H9 (cell line): ENCODE results near the gene EXOC3. TPM values are rescaled to one million over a fixed set of nuclear protein-coding genes. Genes with fewer than 3 reads are reported as not detected.

ENCODE experiments used
- DNase-seq: peaks from one replicate; pipeline ENCODE4 v3.0.0-alpha.2; 2017
- H2AFZ ChIP-seq: one replicate; pipeline ENCODE4 v1.6.1; 2013; ENCODE audit warnings: mild to moderate bottlenecking, low read length, control low read depth, moderate library complexity
- H2AK5ac ChIP-seq: 2 replicates; pipeline ENCODE4 v1.6.1; 2013; ENCODE audit warnings: low read length, control low read depth, mixed read lengths; ENCODE audit not compliant: insufficient read length
- H2BK120ac ChIP-seq: one replicate; pipeline ENCODE4 v1.6.1; 2013; ENCODE audit warnings: low read depth, mild to moderate bottlenecking, low read length, control low read depth, inconsistent platforms; ENCODE audit not compliant: poor library complexity, severe bottlenecking
- H2BK12ac ChIP-seq: 2 replicates; pipeline ENCODE4 v1.6.1; 2013; ENCODE audit warnings: low read length, control low read depth, mixed read lengths, low read depth; ENCODE audit not compliant: insufficient read length
- H2BK15ac ChIP-seq: 2 replicates; pipeline ENCODE4 v1.6.1; 2013; ENCODE audit warnings: low read depth, low read length, control low read depth
- H2BK20ac ChIP-seq: one replicate; pipeline ENCODE4 v1.6.1; 2013; ENCODE audit warnings: low read depth, mild to moderate bottlenecking, low read length, control low read depth, inconsistent platforms; ENCODE audit not compliant: poor library complexity, severe bottlenecking
- H2BK5ac ChIP-seq: 2 replicates; pipeline ENCODE4 v1.6.1; 2013; ENCODE audit warnings: low read length, control low read depth, mixed read lengths; ENCODE audit not compliant: insufficient read length
- H3K14ac ChIP-seq: 2 replicates; pipeline ENCODE4 v1.6.1; 2013; ENCODE audit warnings: low read length, control low read depth; ENCODE audit not compliant: insufficient read depth
- H3K18ac ChIP-seq: 2 replicates; pipeline ENCODE4 v1.6.1; 2013; ENCODE audit warnings: low read depth, mild to moderate bottlenecking, mixed read lengths, low read length, control low read depth; ENCODE audit not compliant: insufficient read length
- H3K23ac ChIP-seq: 2 replicates; pipeline ENCODE4 v1.6.1; 2013; ENCODE audit warnings: low read length, control low read depth, mixed read lengths, low read depth; ENCODE audit not compliant: insufficient read length
- H3K23me2 ChIP-seq: 2 replicates; pipeline ENCODE4 v1.6.1; 2013; ENCODE audit warnings: low read depth, mild to moderate bottlenecking, mixed read lengths, low read length, control low read depth; ENCODE audit not compliant: insufficient read length, poor library complexity, severe bottlenecking
- H3K27ac ChIP-seq: 2 replicates; pipeline ENCODE4 v1.5.1; 2013; ENCODE audit warnings: low read length, control low read depth, mixed read lengths, low read depth; ENCODE audit not compliant: insufficient read length
- H3K27me3 ChIP-seq: 2 replicates; pipeline ENCODE4 v1.6.1; 2013; ENCODE audit warnings: low read length, control low read depth, inconsistent platforms; ENCODE audit not compliant: insufficient read depth
- H3K4ac ChIP-seq: 2 replicates; pipeline ENCODE4 v1.6.1; 2013; ENCODE audit warnings: low read depth, mild to moderate bottlenecking, control low read depth, inconsistent platforms, low read length, moderate library complexity
- H3K4me1 ChIP-seq: 2 replicates; pipeline ENCODE4 v1.6.1; 2013; ENCODE audit warnings: low read length, control low read depth, inconsistent platforms; ENCODE audit not compliant: insufficient read depth
- H3K4me2 ChIP-seq: 2 replicates; pipeline ENCODE4 v1.6.1; 2013; ENCODE audit warnings: low read length, control low read depth, mixed read lengths; ENCODE audit not compliant: insufficient read length, insufficient read depth
- H3K56ac ChIP-seq: 2 replicates; pipeline ENCODE4 v1.6.1; 2013; ENCODE audit warnings: low read depth, mild to moderate bottlenecking, mixed read lengths, low read length, control low read depth; ENCODE audit not compliant: insufficient read length
- H3K79me1 ChIP-seq: 2 replicates; pipeline ENCODE4 v1.6.1; 2013; ENCODE audit warnings: low read depth, mild to moderate bottlenecking, moderate library complexity, low read length, control low read depth, inconsistent platforms; ENCODE audit not compliant: insufficient read depth, poor library complexity, severe bottlenecking
- H3K79me2 ChIP-seq: 2 replicates; pipeline ENCODE4 v1.6.1; 2013; ENCODE audit warnings: low read length, control low read depth, inconsistent platforms; ENCODE audit not compliant: insufficient read depth
- H3K9ac ChIP-seq: 2 replicates; pipeline ENCODE4 v1.6.1; 2013; ENCODE audit warnings: low read length, control low read depth, mixed read lengths; ENCODE audit not compliant: insufficient read length; ENCODE audit errors: extremely low read depth
- H3K9me3 ChIP-seq: one replicate; pipeline ENCODE4 v1.6.1; 2013; ENCODE audit warnings: low read depth, low read length, inconsistent platforms; ENCODE audit not compliant: control insufficient read depth
- H3T11ph ChIP-seq: one replicate; pipeline ENCODE4 v1.6.1; 2013; ENCODE audit warnings: mild to moderate bottlenecking, low read length, control low read depth, inconsistent platforms
- H4K20me1 ChIP-seq: one replicate; pipeline ENCODE4 v1.6.1; 2013; ENCODE audit not compliant: control insufficient read depth, insufficient read length, insufficient read depth
- H4K5ac ChIP-seq: 2 replicates; pipeline ENCODE4 v1.6.1; 2013; ENCODE audit warnings: low read depth, mild to moderate bottlenecking, mixed read lengths, low read length, control low read depth; ENCODE audit not compliant: insufficient read length
- H4K8ac ChIP-seq: replicated peaks from 2 replicates; pipeline ENCODE4 v1.6.1; 2013; ENCODE audit warnings: low read length, control low read depth, mixed read lengths, low read depth; ENCODE audit not compliant: insufficient read length
- H4K91ac ChIP-seq: 2 replicates; pipeline ENCODE4 v1.6.1; 2013; ENCODE audit warnings: low read depth, mild to moderate bottlenecking, moderate library complexity, mixed read lengths, low read length, control low read depth; ENCODE audit not compliant: insufficient read length
- H3K27ac Mint-ChIP-seq, 3 experiments: 2 replicates in 2 of 3; 3 replicates in 1 of 3; pipeline ENCODE4 v1.8.0; 2020 to 2021; ENCODE audit warnings: mixed read lengths in 3 of 3, mild to moderate bottlenecking in 1 of 3, moderate library complexity in 1 of 3
- H3K27me3 Mint-ChIP-seq: 2 replicates; pipeline ENCODE4 v1.8.0; 2021; ENCODE audit warnings: low read depth, mild to moderate bottlenecking, moderate library complexity, mixed read lengths
- H3K36me3 Mint-ChIP-seq, 3 experiments: 2 replicates in 2 of 3; 3 replicates in 1 of 3; pipeline ENCODE4 v1.8.0; 2020 to 2021; ENCODE audit warnings: low read depth in 3 of 3, mixed read lengths in 3 of 3; ENCODE audit not compliant: insufficient read depth in 1 of 3
- H3K4me1 Mint-ChIP-seq, 2 experiments: 2 replicates each; pipeline ENCODE4 v1.8.0; 2020; ENCODE audit warnings: mixed read lengths in 2 of 2
- H3K4me3 Mint-ChIP-seq, 2 experiments: 2 replicates in 1 of 2; 3 replicates in 1 of 2; pipeline ENCODE4 v1.8.0; 2020 to 2021; ENCODE audit warnings: mild to moderate bottlenecking in 2 of 2, mixed read lengths in 2 of 2, moderate library complexity in 1 of 2
- H3K9me3 Mint-ChIP-seq, 2 experiments: 2 replicates in 1 of 2; 3 replicates in 1 of 2; pipeline ENCODE4 v1.8.0; 2020; ENCODE audit warnings: mild to moderate bottlenecking in 2 of 2, mixed read lengths in 2 of 2, moderate library complexity in 1 of 2
- CTCF ChIP-seq: fragments of 200-600 bp; sonication (generic); conservative IDR thresholded peaks from 3 replicates; pipeline ENCODE4 v1.8.0; 2021; ENCODE audit warnings: antibody characterized with exemption, mild to moderate bottlenecking
- WGBS: extraction: QIAGEN DNeasy Blood & Tissue Kit; methylation state at CpG from one replicate; pipeline ENCODE4 v1.1.7; 2013; ENCODE audit warnings: missing lambda C conversion rate, low lambda C conversion rate, mixed read lengths; ENCODE audit not compliant: insufficient read length; ENCODE audit errors: extremely low coverage; 5-methylcytosine and 5-hydroxymethylcytosine counted together
- total RNA-seq: library from RNA; stranded (reverse); gene quantifications from 2 replicates; pipeline ENCODE4 v1.2.1, GENCODE V29; 2021

EXOC3 gene
- total RNA-seq, 1 experiment from 2014 or later: 36.7 TPM

GRCh38 chr5:407801-408268 is 35.1 kb upstream of the EXOC3 start:
- H3K23ac ChIP-seq: no peak overlapping the region

More at GRCh38 chr5:407801-408268, 35.1 kb upstream of the EXOC3 start:
- no peaks in the 10 kb centered on the region for H3K79me2 ChIP-seq
- no peak overlapping the region for H3K4ac ChIP-seq
- H4K91ac ChIP-seq: no peak overlapping the region
- H2BK120ac ChIP-seq: no peak overlapping the region
- Mint-ChIP-seq H3K4me3 (no peak overlapping the region), H3K4me1 (peaks cover 3 to 11% of the 10 kb centered on the region in 2 experiments; a peak in 3 of 4 replicates), H3K9me3 (peaks cover 0 to 2% of the 10 kb centered on the region in 2 experiments; a peak in 1 of 5 replicates), H3K27ac (no peak overlapping the region), H3K27me3 (peaks cover 30% of the 10 kb centered on the region), H3K36me3 (no peaks in the 10 kb centered on the region)
- no peak overlapping the region for H2AK5ac ChIP-seq
- TF ChIP-seq CTCF: no peak
- H3K14ac ChIP-seq: no peak overlapping the region; the same call in 1 of the 2 replicates
- H2BK5ac ChIP-seq: no peak overlapping the region
- no peak overlapping the region for H2BK12ac ChIP-seq
- H4K8ac ChIP-seq: no peak overlapping the region
- no peaks in the 10 kb centered on the region for H4K20me1 ChIP-seq
- H4K5ac ChIP-seq: no peak overlapping the region
- H3K23me2 ChIP-seq: no peaks in the 10 kb centered on the region
- H3K56ac ChIP-seq: no peak overlapping the region
- H2BK20ac ChIP-seq: no peak overlapping the region
- no peak overlapping the region for H3K9ac ChIP-seq
- H3K18ac ChIP-seq: no peak overlapping the region
- H3K27me3 ChIP-seq: no peaks in the 10 kb centered on the region
- H3K27ac ChIP-seq: no peak overlapping the region
- H3K79me1 ChIP-seq: no peaks in the 10 kb centered on the region
- WGBS: no CpG with 5 or more reads among the region's 8 CpGs
- no peak overlapping the region for H2BK15ac ChIP-seq
- no peaks in the 10 kb centered on the region for H3K4me1 ChIP-seq
- H3K4me2 ChIP-seq: no peak overlapping the region
- H2AFZ ChIP-seq: no peak overlapping the region
- DNase-seq: no peak
- H3K9me3 ChIP-seq: no peaks in the 10 kb centered on the region
- no peak overlapping the region for H3T11ph ChIP-seq
